NCI-H2196 treated with DMSO at 0.1 percent for 48 hours (cell line): ENCODE measurements around the gene PLXNB1.
A peak's percentile ranks its signal among the peaks of the same experiment; 100 is the strongest.

ENCODE experiments used
- DNase-seq: peaks from one replicate; lab custom pipeline; 2025; ENCODE audit not compliant: unreplicated experiment; lab: John Stamatoyannopoulos, UW

PLXNB1 gene

GRCh38 chr3:48435223-48435595 lies 5.3 kb upstream of the PLXNB1 start:
- no peak for DNase-seq

- no peak for DNase-seq
Measured at GRCh38 chr3:48434591-48435222, 4.8 kb upstream of the PLXNB1 start.

- DNase-seq, result no peak
Measured at GRCh38 chr3:48433472-48434118, 3.7 kb upstream of the PLXNB1 start.

- DNase-seq, result no peak
Measured at GRCh38 chr3:48432411-48433371, 2.8 kb upstream of the PLXNB1 start.

- no peak for DNase-seq
Measured at GRCh38 chr3:48431224-48432029, 1.5 kb upstream of the PLXNB1 start.

GRCh38 chr3:48430708-48431101 lies 819 bp upstream of the PLXNB1 start:
- no peak for DNase-seq

GRCh38 chr3:48429317-48429959 lies 448 bp downstream of the PLXNB1 start:
- peak; percentile 50 for DNase-seq

- DNase-seq, result no peak
Measured at GRCh38 chr3:48428572-48429316, 1.1 kb downstream of the PLXNB1 start.

GRCh38 chr3:48428088-48428571 lies 1.8 kb downstream of the PLXNB1 start:
- DNase-seq, result no peak

- DNase-seq, result no peak
Measured at GRCh38 chr3:48427630-48427962, 2.3 kb downstream of the PLXNB1 start.

- DNase-seq, result no peak
Measured at GRCh38 chr3:48426944-48427629, 2.8 kb downstream of the PLXNB1 start.

- DNase-seq, result no peak
Measured at GRCh38 chr3:48426401-48426909, 3.4 kb downstream of the PLXNB1 start.

- DNase-seq, result no peak
Measured at GRCh38 chr3:48425281-48425812, 4.5 kb downstream of the PLXNB1 start.

GRCh38 chr3:48423883-48424695 lies 5.8 kb downstream of the PLXNB1 start:
- DNase-seq, result no peak

- DNase-seq, result no peak
Measured at GRCh38 chr3:48423241-48423882, 6.5 kb downstream of the PLXNB1 start.

GRCh38 chr3:48422681-48423080 lies 7.2 kb downstream of the PLXNB1 start:
- no peak for DNase-seq

- no peak for DNase-seq
Measured at GRCh38 chr3:48422272-48422671, 7.6 kb downstream of the PLXNB1 start.
